Bone marrow (tissue), 2 donors: ENCODE measurements around the gene ARPP19.
"Not testable (repeated sequence)": the region's sequence is repeated elsewhere in the genome, so short reads cannot be mapped to it uniquely, and the experiment has no call there.

Experiments
- DNase-seq, 2 donors: peaks; one replicate each; lab custom pipeline; 2025; lab: John Stamatoyannopoulos, UW

ARPP19 gene

DNA sequence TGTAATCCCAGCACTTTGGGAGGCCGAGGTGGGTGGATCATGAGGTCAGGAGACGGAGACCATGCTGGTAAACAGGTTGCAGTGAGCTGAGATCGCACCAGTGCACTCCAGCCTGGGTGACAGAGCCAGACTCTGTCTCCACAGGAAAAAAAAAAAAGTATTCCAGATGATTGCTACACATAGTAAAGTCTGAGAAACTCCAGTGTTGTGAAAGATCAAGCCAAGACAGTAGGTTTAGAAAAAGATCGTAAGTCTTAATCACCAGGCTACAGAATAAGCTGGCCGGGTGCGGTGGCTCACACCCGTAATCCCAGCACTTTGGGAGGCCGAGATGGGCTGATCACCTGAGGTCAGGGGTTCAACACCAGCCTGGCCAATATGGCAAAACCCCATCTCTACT is 56.0 kb downstream of the ARPP19 start:
- not testable (repeated sequence) for DNase-seq

DNA sequence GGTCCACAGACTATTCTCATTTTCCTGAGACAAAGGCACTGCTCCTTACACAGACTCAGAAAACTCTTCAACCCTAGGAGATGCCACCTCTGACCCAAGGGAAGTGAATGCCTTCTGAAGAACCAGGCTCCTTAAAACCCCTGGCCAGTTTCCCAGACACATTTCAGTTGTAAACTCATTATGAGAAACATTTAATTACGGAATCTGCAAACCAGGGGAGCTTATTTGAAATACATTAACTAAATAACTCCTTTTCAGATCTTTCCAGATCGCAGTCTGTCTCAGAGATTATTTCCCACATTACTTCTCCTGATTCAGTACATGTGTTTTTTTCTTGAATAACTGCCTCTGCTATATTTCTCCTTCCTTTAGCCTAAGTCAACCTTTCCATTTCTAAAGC is 57.7 kb downstream of the ARPP19 start:
- DNase-seq: no peak

DNA sequence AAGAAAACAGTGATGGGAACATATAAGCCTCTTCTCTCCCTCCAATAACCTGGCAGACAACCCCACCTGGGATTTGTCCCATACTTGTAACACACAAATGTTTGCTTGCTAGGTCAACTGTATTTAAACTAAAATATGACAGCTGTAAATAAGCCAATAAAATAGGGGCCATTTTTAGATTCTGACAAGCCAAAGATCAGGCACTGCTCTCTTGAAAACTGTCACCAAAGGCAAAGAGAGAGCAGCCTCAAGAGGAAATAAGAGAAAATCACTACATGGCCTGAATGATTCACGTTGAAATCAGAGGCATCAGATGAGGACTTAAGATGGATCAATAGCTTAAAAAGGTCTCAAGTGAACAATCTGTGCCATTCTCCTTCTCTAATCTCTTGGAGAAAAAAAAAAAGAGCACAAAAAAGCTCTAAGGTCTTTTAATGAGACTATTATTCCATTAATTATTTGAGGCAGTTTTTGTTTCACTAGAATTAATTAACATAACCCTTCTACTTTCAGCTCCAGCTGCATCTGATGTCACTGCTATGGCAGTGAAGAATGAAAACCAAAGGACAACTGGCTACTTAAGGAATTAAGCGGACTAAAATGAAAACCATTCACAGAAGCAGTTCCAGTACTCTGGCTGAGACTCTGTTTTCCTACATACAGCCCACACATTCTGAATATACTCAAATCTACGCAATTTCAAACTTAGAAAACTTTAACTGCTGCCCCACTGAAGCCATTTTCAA is 59.2 kb downstream of the ARPP19 start:
- no peak for DNase-seq

DNA sequence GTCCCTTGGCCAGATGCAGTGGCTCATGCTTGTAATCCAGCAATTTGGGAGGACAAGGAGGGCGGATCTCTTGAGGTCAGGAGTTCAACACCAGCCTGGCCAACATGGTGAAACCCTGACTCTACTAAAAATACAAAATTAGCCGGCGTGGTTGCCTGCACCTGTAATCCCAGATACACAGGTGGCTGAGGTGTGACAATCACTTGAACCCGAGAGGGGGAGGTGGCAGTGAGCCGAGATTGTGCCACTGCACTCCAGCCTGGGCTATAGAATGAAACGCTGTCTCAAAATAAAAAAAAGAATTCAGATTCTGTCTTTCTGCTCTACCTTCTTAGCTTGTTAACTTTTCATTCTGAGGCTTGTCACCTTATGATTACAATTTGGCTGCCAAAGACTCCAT is 62.3 kb downstream of the ARPP19 start:
- DNase-seq: no peak

DNA sequence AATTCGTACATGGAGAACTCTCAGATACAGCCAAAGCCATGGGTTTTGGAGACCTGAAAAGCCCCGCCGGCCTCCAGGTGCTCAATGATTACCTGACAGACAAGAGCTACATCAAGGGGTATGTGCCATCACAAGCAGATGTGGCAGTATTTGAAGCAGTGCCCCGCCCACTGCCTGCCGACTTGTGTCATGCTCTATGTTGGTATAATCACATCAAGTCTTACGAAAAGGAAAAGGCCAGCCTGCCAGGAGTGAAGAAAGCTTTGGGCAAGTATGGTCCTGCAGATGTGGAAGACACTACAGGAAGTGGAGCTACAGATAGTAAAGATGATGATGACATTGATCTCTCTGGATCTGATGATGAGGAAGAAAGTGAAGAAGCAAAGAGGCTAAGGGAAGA is 63.7 kb downstream of the ARPP19 start:
- no peak for DNase-seq

DNA sequence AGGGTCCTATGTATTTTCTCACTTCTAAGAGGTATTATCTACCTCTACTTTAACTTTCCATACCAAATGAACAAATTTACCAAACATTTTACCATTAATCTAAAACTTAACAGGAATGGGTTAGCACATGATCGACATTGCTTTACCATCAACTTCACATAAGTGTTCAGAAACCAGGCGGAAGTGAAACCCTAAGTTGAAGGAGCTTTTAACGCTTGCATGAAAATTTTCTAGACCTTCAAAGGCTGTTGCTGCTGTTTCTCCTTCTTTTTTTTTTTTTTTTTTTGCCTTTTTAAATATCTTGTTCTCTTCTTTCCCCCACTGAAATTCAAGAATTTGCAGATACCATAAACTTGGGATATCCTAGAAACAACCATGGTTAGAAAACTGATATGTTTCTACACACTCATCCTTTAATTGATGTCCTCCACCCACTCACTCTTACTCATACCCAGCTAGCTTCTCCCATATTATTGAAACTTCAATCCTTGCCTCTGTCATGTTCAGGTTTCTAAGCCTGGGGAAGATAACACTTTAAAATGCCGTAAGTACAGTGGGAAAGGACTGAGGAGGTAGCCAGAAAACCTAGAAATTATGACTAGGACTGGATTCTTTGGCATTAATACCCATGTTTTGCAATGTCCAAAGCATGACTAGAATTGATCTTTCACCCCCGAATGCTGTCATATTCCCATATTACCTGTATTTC is 64.9 kb downstream of the ARPP19 start:
- DNase-seq: no peak

DNA sequence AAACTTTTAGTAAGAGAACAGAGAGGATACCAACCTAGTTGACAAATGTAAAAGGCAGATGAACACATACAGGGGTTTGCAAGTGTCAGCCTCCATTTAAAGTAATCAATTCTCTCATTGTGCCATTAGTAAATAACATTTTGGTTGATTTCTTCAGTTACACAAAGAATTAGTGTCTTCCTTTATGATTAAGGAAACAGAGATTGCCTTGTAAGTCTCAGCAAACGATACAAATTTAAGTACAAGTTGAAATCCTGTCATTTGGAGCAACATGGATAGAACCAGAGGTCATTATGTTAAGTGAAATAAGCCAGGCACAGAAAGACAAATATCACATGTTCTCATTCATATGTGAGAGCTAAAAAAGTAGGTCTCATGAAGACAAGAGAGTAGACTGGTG is 66.2 kb downstream of the ARPP19 start:
- DNase-seq: no peak

DNA sequence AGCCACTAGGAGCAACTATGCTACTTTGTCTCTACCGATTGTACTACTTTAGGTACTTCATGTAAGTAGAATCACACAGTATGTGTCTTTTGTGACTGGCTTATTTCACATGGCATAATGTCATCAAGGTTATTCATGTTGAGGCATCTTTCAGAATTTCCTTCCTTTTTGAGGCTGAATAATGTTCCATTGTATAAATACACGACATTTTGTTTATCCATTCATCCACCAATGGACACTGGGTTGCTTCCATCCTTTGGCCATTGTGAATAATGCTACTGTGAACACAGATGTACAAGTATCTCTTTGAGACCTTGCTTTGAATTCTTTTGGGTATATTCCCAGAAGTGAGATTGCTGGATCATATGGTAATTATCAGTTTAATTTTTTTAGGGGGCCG is 69.3 kb downstream of the ARPP19 start:
- no peak for DNase-seq

DNA sequence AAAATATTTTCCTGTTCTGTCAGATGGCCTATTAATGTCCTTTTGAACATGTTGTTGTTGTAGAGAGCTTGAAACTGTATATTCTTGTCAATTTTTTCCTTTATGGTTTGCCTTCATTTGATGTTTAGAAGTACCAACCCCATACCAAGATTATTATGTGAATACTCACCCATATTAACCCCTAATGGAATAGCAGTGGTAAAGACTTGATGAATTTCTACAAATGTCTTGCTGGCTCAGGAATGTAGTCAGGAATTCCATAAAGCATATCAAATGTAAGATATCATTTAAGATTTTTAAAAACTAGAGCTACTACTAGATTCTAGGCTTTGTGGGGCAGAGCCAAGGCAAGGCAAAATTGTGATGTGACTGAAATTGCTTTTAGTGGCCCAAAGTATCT is 70.1 kb downstream of the ARPP19 start:
- DNase-seq: no peak
